H1 (cell line): Measurements from ENCODE around the gene ARHGAP6. TPM values are rescaled to one million over a fixed set of nuclear protein-coding genes. Genes with fewer than 3 reads are reported as not detected.

Experiments
- CTBP2 ChIP-seq: IDR thresholded peaks from 2 replicates; pipeline ENCODE4 v1.7.0; 2011; ENCODE audit warnings: borderline replicate concordance, mild to moderate bottlenecking, moderate library complexity, mixed read lengths, low read length; ENCODE audit not compliant: insufficient read depth, insufficient read length
- JUND ChIP-seq: IDR thresholded peaks from 2 replicates; pipeline ENCODE4 v1.6.1; 2011; ENCODE audit warnings: mild to moderate bottlenecking, improper control_type of control experiment, low read length
- polyA plus RNA-seq, 7 experiments: library from polyadenylated mRNA; depleted of rRNA in 3 of 7; stranded (reverse) in 5 of 7; unstranded in 2 of 7; fragments of >200 nt in 5 of 7; fragments of 200-250 nt in 2 of 7; gene quantifications; 1 replicate in 5 of 7; 2 replicates in 1 of 7; 4 replicates in 1 of 7; pipeline versions ENCODE4 v1.2.1 to v1.2.3, GENCODE V29; 2011 to 2013; ENCODE audit warnings: missing spikeins in 2 of 7, mixed read lengths in 2 of 7
- total RNA-seq: library from RNA; stranded (reverse); fragmentation: NEBNext Ultra II Directional; extraction: Animal tissue kit (Norgen Biotek cat#: 25700); gene quantifications from 2 replicates; pipeline ENCODE4 v1.2.1, GENCODE V29; 2021
- TF ChIP-seq, protein P1 (sequence below): fragments of 300-600 bp; sonication (generic); IDR thresholded peaks from 2 replicates; pipeline ENCODE4 v1.7.1; 2012; ENCODE audit warnings: low read length, moderate library complexity, mild to moderate bottlenecking, inconsistent platforms; ENCODE audit not compliant: insufficient replicate concordance

ARHGAP6 gene
- total and polyA plus RNA-seq, 2 of the 8 experiments (the other 6 are each of a cell fraction or from before 2014, with no cell fraction given), result 0.35 to 0.82 TPM

DNA sequence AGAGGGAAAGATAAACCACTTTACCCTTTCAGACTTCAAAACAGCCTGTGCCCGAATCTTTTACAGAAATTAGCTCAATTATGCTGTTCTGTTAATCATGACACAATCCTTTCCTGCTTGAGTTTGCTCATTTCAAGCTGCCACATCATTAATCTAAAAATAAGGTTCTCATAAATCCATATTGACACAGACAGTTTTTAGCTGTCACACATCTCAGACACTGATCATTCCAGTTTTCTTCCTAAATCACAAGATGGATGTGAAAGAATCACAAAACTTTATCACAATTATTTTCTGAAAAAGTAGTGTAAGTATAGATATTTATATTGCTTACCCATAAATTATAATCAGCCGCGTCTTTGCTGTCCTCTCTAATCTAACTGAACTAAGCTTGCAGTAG, 400.4 kb downstream of the ARHGAP6 start (continued):
- TF ChIP-seq CTBP2 (no peak), JUND (no peak)
- TF ChIP-seq, protein P1, sequence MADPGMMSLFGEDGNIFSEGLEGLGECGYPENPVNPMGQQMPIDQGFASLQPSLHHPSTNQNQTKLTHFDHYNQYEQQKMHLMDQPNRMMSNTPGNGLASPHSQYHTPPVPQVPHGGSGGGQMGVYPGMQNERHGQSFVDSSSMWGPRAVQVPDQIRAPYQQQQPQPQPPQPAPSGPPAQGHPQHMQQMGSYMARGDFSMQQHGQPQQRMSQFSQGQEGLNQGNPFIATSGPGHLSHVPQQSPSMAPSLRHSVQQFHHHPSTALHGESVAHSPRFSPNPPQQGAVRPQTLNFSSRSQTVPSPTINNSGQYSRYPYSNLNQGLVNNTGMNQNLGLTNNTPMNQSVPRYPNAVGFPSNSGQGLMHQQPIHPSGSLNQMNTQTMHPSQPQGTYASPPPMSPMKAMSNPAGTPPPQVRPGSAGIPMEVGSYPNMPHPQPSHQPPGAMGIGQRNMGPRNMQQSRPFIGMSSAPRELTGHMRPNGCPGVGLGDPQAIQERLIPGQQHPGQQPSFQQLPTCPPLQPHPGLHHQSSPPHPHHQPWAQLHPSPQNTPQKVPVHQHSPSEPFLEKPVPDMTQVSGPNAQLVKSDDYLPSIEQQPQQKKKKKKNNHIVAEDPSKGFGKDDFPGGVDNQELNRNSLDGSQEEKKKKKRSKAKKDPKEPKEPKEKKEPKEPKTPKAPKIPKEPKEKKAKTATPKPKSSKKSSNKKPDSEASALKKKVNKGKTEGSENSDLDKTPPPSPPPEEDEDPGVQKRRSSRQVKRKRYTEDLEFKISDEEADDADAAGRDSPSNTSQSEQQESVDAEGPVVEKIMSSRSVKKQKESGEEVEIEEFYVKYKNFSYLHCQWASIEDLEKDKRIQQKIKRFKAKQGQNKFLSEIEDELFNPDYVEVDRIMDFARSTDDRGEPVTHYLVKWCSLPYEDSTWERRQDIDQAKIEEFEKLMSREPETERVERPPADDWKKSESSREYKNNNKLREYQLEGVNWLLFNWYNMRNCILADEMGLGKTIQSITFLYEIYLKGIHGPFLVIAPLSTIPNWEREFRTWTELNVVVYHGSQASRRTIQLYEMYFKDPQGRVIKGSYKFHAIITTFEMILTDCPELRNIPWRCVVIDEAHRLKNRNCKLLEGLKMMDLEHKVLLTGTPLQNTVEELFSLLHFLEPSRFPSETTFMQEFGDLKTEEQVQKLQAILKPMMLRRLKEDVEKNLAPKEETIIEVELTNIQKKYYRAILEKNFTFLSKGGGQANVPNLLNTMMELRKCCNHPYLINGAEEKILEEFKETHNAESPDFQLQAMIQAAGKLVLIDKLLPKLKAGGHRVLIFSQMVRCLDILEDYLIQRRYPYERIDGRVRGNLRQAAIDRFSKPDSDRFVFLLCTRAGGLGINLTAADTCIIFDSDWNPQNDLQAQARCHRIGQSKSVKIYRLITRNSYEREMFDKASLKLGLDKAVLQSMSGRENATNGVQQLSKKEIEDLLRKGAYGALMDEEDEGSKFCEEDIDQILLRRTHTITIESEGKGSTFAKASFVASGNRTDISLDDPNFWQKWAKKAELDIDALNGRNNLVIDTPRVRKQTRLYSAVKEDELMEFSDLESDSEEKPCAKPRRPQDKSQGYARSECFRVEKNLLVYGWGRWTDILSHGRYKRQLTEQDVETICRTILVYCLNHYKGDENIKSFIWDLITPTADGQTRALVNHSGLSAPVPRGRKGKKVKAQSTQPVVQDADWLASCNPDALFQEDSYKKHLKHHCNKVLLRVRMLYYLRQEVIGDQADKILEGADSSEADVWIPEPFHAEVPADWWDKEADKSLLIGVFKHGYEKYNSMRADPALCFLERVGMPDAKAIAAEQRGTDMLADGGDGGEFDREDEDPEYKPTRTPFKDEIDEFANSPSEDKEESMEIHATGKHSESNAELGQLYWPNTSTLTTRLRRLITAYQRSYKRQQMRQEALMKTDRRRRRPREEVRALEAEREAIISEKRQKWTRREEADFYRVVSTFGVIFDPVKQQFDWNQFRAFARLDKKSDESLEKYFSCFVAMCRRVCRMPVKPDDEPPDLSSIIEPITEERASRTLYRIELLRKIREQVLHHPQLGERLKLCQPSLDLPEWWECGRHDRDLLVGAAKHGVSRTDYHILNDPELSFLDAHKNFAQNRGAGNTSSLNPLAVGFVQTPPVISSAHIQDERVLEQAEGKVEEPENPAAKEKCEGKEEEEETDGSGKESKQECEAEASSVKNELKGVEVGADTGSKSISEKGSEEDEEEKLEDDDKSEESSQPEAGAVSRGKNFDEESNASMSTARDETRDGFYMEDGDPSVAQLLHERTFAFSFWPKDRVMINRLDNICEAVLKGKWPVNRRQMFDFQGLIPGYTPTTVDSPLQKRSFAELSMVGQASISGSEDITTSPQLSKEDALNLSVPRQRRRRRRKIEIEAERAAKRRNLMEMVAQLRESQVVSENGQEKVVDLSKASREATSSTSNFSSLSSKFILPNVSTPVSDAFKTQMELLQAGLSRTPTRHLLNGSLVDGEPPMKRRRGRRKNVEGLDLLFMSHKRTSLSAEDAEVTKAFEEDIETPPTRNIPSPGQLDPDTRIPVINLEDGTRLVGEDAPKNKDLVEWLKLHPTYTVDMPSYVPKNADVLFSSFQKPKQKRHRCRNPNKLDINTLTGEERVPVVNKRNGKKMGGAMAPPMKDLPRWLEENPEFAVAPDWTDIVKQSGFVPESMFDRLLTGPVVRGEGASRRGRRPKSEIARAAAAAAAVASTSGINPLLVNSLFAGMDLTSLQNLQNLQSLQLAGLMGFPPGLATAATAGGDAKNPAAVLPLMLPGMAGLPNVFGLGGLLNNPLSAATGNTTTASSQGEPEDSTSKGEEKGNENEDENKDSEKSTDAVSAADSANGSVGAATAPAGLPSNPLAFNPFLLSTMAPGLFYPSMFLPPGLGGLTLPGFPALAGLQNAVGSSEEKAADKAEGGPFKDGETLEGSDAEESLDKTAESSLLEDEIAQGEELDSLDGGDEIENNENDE, result no peak
